Measurements from ENCODE around the gene FGF6. TPM values are rescaled to one million over a fixed set of nuclear protein-coding genes. Genes with fewer than 3 reads are reported as not detected.

Gene FGF6
- total RNA-seq, 1 experiment from 2014 or later: not detected

DNA sequence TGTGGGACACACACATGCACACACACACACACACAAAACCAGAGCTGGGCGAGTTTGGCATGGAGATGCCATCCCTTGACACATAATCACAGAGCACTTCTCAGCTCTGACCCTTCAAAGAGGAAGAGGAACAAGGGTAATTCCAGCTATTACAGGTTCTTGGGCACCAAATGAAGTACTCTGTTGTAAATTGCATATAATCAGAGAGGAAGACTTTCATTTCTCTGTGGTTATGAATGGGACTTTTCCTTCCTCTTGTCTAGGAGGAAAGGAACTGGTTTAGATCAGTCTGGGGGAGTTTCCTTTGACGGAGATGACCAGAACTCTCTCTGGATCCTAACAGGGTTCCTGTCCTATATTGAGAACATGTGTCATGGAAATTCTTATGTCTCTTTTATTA is 26.4 kb upstream of the FGF6 start:
- Histone ChIP-seq H3K27me3 (ENCODE audit: insufficient read depth, low read depth) (peaks cover 93% of the 10 kb centered on the region), H4K20me1 (ENCODE audit: insufficient read depth) (no peaks in the 10 kb centered on the region), H3K27ac (no peak overlapping the region), H3K9me2 (ENCODE audit: insufficient read depth) (no peaks in the 10 kb centered on the region), H3K36me3 (ENCODE audit: low read depth) (no peaks in the 10 kb centered on the region), H3K4me3 (no peak overlapping the region), H3K79me2 (ENCODE audit: low read depth) (no peaks in the 10 kb centered on the region), H3K9me3 (ENCODE audit: insufficient read depth, low read depth) (no peaks in the 10 kb centered on the region), H3F3A (ENCODE audit: insufficient read depth, low read depth) (no peaks in the 10 kb centered on the region), H2AFZ (no peak overlapping the region), H3K4me2 (no peak overlapping the region), H3K4me1 (replicated peaks; ENCODE audit: insufficient read depth) (no peaks in the 10 kb centered on the region)
- intact Hi-C loops (cut with micrococcal nuclease; ENCODE audit: unreplicated experiment): no loop called here
- ChIA-PET CTCF (no interaction called here), POLR2A (ENCODE audit: unreplicated experiment) (no interaction called here)
- TF ChIP-seq, protein P1, sequence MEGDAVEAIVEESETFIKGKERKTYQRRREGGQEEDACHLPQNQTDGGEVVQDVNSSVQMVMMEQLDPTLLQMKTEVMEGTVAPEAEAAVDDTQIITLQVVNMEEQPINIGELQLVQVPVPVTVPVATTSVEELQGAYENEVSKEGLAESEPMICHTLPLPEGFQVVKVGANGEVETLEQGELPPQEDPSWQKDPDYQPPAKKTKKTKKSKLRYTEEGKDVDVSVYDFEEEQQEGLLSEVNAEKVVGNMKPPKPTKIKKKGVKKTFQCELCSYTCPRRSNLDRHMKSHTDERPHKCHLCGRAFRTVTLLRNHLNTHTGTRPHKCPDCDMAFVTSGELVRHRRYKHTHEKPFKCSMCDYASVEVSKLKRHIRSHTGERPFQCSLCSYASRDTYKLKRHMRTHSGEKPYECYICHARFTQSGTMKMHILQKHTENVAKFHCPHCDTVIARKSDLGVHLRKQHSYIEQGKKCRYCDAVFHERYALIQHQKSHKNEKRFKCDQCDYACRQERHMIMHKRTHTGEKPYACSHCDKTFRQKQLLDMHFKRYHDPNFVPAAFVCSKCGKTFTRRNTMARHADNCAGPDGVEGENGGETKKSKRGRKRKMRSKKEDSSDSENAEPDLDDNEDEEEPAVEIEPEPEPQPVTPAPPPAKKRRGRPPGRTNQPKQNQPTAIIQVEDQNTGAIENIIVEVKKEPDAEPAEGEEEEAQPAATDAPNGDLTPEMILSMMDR (conservative IDR thresholded peaks at IDR 0.05): no peak
- no peak for TF ChIP-seq EZH2 (IDR thresholded peaks at IDR 0.05; ENCODE audit: low read depth)
- BruUV-seq (replicated peaks): no TSS peak
- DNase-seq: peak in 1 of 2 experiments; percentile 28

DNA sequence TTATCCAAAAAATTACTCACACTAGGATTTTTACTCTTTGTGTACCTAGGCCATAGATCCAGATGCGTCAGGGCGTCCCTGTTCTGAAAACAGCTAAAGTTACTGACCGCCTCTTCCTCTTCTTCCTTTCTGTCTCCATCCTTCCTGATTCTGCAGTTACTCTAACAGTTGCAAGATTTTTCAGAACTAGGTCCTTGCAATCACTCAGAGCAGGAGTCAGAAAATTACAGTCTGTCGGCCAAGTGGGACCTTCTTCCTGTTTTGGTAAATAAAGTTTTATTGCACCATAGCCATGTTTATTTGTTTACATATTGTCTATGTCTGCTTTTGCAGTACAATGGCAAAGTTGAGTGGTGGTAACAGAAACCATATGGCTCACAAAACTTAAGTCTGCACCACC is 25.6 kb upstream of the FGF6 start:
- no peaks in the 10 kb centered on the region for H4K20me1 ChIP-seq (ENCODE audit: insufficient read depth)
- no peaks in the 10 kb centered on the region for H3K9me3 ChIP-seq (ENCODE audit: insufficient read depth, low read depth)
- H3K9me2 ChIP-seq (ENCODE audit: insufficient read depth): no peaks in the 10 kb centered on the region
- H3K27ac ChIP-seq: no peak overlapping the region
- BruUV-seq (replicated peaks): no TSS peak
- no peaks in the 10 kb centered on the region for H3K36me3 ChIP-seq (ENCODE audit: low read depth)
- no peak overlapping the region for H3K4me2 ChIP-seq
- no peaks in the 10 kb centered on the region for H3F3A ChIP-seq (ENCODE audit: insufficient read depth, low read depth)
- POLR2A ChIA-PET (ENCODE audit: unreplicated experiment): no interaction called here
- H3K4me1 ChIP-seq (replicated peaks; ENCODE audit: insufficient read depth): no peaks in the 10 kb centered on the region
- no peak for TF ChIP-seq EZH2 (IDR thresholded peaks at IDR 0.05; ENCODE audit: low read depth)
- TF ChIP-seq, protein P1 (conservative IDR thresholded peaks at IDR 0.05): no peak
- H3K27me3 ChIP-seq (ENCODE audit: insufficient read depth, low read depth): peaks cover 93% of the 10 kb centered on the region
- intact Hi-C loops (cut with micrococcal nuclease; ENCODE audit: unreplicated experiment): no loop called here
- CTCF ChIA-PET: no interaction called here
- DNase-seq: peak in 1 of 2 experiments; percentile 22
- H2AFZ ChIP-seq: no peak overlapping the region
- no peaks in the 10 kb centered on the region for H3K79me2 ChIP-seq (ENCODE audit: low read depth)
- no peak overlapping the region for H3K4me3 ChIP-seq

DNA sequence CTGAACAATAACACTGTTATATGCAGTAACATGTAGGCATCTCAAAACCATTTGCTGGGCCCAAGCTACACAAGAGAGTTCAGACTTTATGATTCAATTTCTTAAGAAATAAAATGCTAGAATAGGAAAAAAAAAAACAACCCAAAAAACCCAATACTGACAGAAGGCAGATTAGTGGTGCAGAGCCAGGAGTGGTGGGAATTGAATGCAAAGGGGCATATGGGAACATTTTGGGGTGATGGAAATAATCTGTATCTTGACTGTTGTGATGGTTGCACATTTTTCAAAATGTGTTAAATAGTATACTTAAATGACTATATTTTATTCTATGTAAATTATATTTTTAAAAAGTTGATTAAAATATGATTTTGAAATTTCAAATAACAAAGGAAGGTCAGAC is 23.4 kb upstream of the FGF6 start:
- Histone ChIP-seq H2AFZ (no peak overlapping the region), H3K4me2 (no peak overlapping the region), H3K79me2 (ENCODE audit: low read depth) (no peaks in the 10 kb centered on the region), H3K36me3 (ENCODE audit: low read depth) (no peaks in the 10 kb centered on the region), H3K9me3 (ENCODE audit: insufficient read depth, low read depth) (no peaks in the 10 kb centered on the region), H3K27ac (no peak overlapping the region), H3K4me3 (no peak overlapping the region), H3F3A (ENCODE audit: insufficient read depth, low read depth) (no peaks in the 10 kb centered on the region), H3K27me3 (ENCODE audit: insufficient read depth, low read depth) (peaks cover 92% of the 10 kb centered on the region), H3K4me1 (replicated peaks; ENCODE audit: insufficient read depth) (no peaks in the 10 kb centered on the region), H3K9me2 (ENCODE audit: insufficient read depth) (peaks cover 3% of the 10 kb centered on the region; the same call in 1 of the 2 replicates), H4K20me1 (ENCODE audit: insufficient read depth) (no peaks in the 10 kb centered on the region)
- DNase-seq: peak in 1 of 2 experiments; percentile 27
- TF ChIP-seq, protein P1 (conservative IDR thresholded peaks at IDR 0.05): no peak
- no peak for TF ChIP-seq EZH2 (IDR thresholded peaks at IDR 0.05; ENCODE audit: low read depth)
- POLR2A ChIA-PET (ENCODE audit: unreplicated experiment): no interaction called here
- intact Hi-C loops (cut with micrococcal nuclease; ENCODE audit: unreplicated experiment): no loop called here
- CTCF ChIA-PET: no interaction called here
- BruUV-seq (replicated peaks): no TSS peak
